ENCODE results near the gene PAXX.

DNA sequence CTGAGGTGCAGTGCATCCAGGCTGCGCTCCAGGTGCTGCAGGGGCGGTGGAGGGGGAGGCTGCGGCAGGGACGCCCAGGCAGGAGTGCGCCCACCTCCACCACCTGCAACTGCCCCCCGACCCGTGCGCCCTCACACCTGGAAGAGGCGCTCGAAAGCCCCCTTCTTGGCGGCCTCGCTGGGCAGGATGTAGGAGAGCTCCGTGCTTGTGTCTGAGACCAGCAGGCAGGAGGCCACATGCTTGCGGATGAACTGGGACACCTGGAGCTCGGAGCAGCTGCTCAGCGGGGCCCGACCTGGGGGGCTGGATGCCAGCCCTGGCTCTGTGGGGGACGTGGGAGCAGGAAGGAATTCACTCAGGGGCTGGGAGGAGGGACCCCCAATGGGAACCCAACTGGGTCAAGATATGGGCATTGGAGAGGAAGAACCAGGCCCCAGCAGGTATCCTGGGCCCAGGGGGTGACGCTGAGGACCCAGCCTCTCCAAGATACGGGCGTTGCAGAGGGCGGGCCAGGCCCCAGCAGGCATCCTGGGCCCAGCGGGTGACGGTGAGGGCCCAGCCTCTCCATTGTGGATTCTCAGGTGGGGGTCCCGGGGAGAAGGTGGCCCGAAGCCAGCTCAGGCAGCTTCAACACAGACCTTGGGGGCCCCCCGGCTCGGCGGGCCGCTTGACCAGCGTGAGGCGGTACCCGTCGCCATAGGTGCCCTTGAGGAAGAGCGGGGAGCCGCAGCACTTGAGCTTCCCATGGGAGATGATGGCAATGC lies 22.7 kb downstream of the PAXX start:
- no peak for TF ChIP-seq CTCF (IDR thresholded peaks at IDR 0.05; ENCODE audit: low read length)
- TF ChIP-seq EZH2 (IDR thresholded peaks at IDR 0.05; ENCODE audit: borderline replicate concordance, low read length): no peak

Data from OCI-LY1 (cell line).